ENCODE results near the gene CREG2.

DNA sequence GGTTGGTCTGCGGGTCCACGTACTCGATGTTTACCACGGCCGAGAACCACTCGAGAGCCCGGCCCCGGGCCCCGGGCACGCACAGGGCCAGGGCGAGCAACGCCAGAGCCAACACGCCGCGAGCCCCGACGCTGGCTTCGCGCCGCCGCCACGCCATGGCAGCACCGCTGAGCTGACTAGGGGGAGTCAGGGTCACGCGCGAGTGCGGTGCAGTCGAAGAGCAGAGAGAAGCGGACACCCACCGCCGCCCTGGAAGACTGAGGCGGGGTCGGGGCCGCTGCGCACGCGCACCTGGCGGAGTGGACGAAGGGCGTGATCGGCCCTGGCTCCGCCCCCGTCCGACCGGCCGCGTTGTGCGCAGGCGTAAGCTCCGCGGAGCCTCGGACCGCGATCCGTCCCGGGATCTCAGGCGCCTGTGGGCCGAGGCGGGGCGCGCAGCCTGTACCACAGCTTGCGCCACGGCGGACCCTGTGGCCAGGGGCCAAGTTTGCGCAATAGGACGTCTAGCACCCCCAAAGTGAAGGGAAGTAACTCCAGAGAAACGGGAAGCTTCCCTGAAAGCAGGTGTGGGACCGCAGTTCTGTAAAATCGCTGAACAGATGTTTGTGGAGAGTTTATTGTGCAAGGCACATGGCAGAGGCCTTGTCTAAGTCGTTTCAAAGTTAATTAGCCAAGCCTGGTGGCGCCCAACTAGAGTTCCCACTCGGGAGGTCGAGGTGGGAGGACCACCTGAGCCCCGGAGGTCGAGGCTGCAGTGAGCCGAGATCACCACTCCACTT lies 78.7 kb downstream of the CREG2 start, which contains the start of gene RNF149:
- TF ChIP-seq, protein P1, sequence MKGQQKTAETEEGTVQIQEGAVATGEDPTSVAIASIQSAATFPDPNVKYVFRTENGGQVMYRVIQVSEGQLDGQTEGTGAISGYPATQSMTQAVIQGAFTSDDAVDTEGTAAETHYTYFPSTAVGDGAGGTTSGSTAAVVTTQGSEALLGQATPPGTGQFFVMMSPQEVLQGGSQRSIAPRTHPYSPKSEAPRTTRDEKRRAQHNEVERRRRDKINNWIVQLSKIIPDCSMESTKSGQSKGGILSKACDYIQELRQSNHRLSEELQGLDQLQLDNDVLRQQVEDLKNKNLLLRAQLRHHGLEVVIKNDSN (IDR thresholded peaks at IDR 0.05; ENCODE audit: borderline replicate concordance, low read depth), result no peak
- TF ChIP-seq, protein P2, sequence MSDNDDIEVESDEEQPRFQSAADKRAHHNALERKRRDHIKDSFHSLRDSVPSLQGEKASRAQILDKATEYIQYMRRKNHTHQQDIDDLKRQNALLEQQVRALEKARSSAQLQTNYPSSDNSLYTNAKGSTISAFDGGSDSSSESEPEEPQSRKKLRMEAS (IDR thresholded peaks at IDR 0.05; ENCODE audit: low read depth), result no peak; the same call in 1 of the 2 replicates
- TF ChIP-seq, protein P3, sequence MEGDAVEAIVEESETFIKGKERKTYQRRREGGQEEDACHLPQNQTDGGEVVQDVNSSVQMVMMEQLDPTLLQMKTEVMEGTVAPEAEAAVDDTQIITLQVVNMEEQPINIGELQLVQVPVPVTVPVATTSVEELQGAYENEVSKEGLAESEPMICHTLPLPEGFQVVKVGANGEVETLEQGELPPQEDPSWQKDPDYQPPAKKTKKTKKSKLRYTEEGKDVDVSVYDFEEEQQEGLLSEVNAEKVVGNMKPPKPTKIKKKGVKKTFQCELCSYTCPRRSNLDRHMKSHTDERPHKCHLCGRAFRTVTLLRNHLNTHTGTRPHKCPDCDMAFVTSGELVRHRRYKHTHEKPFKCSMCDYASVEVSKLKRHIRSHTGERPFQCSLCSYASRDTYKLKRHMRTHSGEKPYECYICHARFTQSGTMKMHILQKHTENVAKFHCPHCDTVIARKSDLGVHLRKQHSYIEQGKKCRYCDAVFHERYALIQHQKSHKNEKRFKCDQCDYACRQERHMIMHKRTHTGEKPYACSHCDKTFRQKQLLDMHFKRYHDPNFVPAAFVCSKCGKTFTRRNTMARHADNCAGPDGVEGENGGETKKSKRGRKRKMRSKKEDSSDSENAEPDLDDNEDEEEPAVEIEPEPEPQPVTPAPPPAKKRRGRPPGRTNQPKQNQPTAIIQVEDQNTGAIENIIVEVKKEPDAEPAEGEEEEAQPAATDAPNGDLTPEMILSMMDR (IDR thresholded peaks at IDR 0.05), result no peak
- TF ChIP-seq RXRA (IDR thresholded peaks at IDR 0.05; ENCODE audit: borderline replicate concordance, low read depth) (no peak), FOXJ3 (CRISPR knock-in tag; IDR thresholded peaks at IDR 0.05) (no peak)
